Ovary (tissue), 9 donors: ENCODE results near the gene SLC6A9. TPM values are rescaled to one million over a fixed set of nuclear protein-coding genes. Genes with fewer than 3 reads are reported as not detected.

Experiments
- DNase-seq, 5 donors: peaks; one replicate each; pipeline ENCODE4 v3.0.0-alpha.2; 2019 to 2020
- H3K27ac ChIP-seq, 2 donors: fragments of 200-600 bp; one replicate each; pipeline versions ENCODE4 v1.5.1 to v1.8.0; 2019 to 2022
- H3K27me3 ChIP-seq: fragments of 200-600 bp; one replicate; pipeline ENCODE4 v1.8.0; 2022
- H3K36me3 ChIP-seq: fragments of 200-600 bp; sonication (generic); one replicate; pipeline ENCODE4 v1.5.1; 2019
- H3K4me1 ChIP-seq: one replicate; pipeline ENCODE4 v1.8.1; 2013; ENCODE audit warnings: mild to moderate bottlenecking, moderate library complexity; ENCODE audit not compliant: insufficient read depth
- H3K4me3 ChIP-seq: fragments of 200-600 bp; sonication (generic); one replicate; pipeline ENCODE4 v1.5.1; 2017
- H3K9me3 ChIP-seq, 2 donors: fragments of 200-600 bp in 1 of 2; sonication (generic) in 1 of 2; one replicate each; pipeline versions ENCODE4 v1.5.1 to v1.8.1; 2013 to 2019; ENCODE audit warnings: mild to moderate bottlenecking in 1 of 2, moderate library complexity in 1 of 2
- EP300 ChIP-seq: sonication (generic); formaldehyde crosslinking; IDR thresholded peaks from one replicate; pipeline ENCODE4 v1.6.1; 2017; ENCODE audit warnings: antibody characterized with exemption
- POLR2A ChIP-seq: fragments of 450-650 bp; IDR thresholded peaks from one replicate; pipeline ENCODE4 v1.6.1; 2017; ENCODE audit warnings: antibody characterized with exemption, mild to moderate bottlenecking, moderate library complexity
- WGBS, 3 donors: extraction: QIAGEN DNeasy Blood & Tissue Kit in 1 of 3; methylation state at CpG; one replicate each; pipeline versions ENCODE4 v1.1.5 to v1.1.7; 2013 to 2017; 5-methylcytosine and 5-hydroxymethylcytosine counted together
- intact Hi-C, 4 donors: fragments of 100-400 bp; cut with DNase I; formaldehyde crosslinking; loops; one replicate each; pipeline versions ENCODE4 v1.11.0 to v1.15.1; 2022 to 2023
- polyA plus RNA-seq, 2 donors: library from polyadenylated mRNA; stranded (reverse); fragments of 200-250 nt in 1 of 2; fragments of 350-450 nt in 1 of 2; fragmentation: Illumina TruSeq in 1 of 2; extraction: RNeasy Lipid Tissue Mini Kit (QIAGEN cat#74804) in 1 of 2; gene quantifications; one replicate each; pipeline ENCODE4 v1.2.3, GENCODE V29; 2013 to 2014
- total RNA-seq, 7 donors: library from RNA; depleted of rRNA in 2 of 7; stranded (reverse); fragments of >200 nt in 2 of 7; fragmentation: NEBNext Ultra II Directional in 3 of 7; extraction: Animal tissue kit (Norgen Biotek cat#: 25700) in 3 of 7; gene quantifications; one replicate each; pipeline versions ENCODE4 v1.1.0 to v1.2.4, GENCODE V29; 2016 to 2023
- TF ChIP-seq, protein P1 (sequence below), 3 donors: fragments of 450-650 bp in 2 of 3; fragments of 200-600 bp in 1 of 3; IDR thresholded peaks; one replicate each; pipeline versions ENCODE4 v1.5.1 to v1.8.0; 2016 to 2022; ENCODE audit warnings: antibody characterized with exemption in 3 of 3, mild to moderate bottlenecking in 1 of 3
- donor health status: DM: no; HTN: no; CAD: no; lungs with moderate emphysema.
- donor health status: DM: no; HTN: no; CAD: no.
- donor health status: Bipolar disorder and iron deficiency.
- donor health status: DM: yes; HTN: yes; CAD: no.
- donor health status: DM: no; HTN: no; CAD: no.
- donor health status: DM: yes; HTN: yes; CAD: no.

The SLC6A9 gene
- total and polyA plus RNA-seq, 9 donors = 1.1 to 74.1 (median 4.6) TPM

DNA sequence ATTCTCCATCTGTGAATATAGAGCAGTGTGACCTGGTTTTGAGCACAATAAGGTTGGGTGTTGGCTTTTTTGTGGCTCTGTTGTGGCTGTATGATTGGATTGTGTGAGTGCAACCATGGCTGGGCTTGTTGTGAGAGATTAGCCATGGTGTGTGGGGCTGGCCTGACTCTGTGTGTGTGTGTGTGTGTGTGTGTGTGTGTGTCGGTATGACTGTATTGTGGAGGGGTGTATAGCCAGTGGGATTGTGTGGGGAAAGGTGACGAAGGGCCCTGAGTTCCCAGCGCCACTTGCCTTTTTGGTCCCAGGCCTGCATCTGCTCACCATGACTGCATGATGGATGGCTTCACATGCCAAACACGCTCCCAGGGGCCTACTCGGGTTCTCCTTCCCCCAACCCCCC lies 5.9 kb upstream of the SLC6A9 start:
- Histone ChIP-seq H3K4me3 (no peak overlapping the region), H3K27ac (no peak overlapping the region), H3K4me1 (peaks cover 11% of the 10 kb centered on the region), H3K9me3 (no peaks in the 10 kb centered on the region), H3K27me3 (no peaks in the 10 kb centered on the region), H3K36me3 (no peaks in the 10 kb centered on the region)
- no peak for DNase-seq
- no peak for TF ChIP-seq EP300
- TF ChIP-seq, protein P1, sequence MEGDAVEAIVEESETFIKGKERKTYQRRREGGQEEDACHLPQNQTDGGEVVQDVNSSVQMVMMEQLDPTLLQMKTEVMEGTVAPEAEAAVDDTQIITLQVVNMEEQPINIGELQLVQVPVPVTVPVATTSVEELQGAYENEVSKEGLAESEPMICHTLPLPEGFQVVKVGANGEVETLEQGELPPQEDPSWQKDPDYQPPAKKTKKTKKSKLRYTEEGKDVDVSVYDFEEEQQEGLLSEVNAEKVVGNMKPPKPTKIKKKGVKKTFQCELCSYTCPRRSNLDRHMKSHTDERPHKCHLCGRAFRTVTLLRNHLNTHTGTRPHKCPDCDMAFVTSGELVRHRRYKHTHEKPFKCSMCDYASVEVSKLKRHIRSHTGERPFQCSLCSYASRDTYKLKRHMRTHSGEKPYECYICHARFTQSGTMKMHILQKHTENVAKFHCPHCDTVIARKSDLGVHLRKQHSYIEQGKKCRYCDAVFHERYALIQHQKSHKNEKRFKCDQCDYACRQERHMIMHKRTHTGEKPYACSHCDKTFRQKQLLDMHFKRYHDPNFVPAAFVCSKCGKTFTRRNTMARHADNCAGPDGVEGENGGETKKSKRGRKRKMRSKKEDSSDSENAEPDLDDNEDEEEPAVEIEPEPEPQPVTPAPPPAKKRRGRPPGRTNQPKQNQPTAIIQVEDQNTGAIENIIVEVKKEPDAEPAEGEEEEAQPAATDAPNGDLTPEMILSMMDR (IDR thresholded peaks at IDR 0.05) = no peak
- WGBS, 3 donors = 70 to 73% (median 71%) methylated on average over 5 of the region's 5 CpGs
- intact Hi-C loops = loop anchor here in 1 of 4 donors (5.0 kb wide), 1 partner anchor 35 kb away; no protein-coding TSS in a partner anchor

DNA sequence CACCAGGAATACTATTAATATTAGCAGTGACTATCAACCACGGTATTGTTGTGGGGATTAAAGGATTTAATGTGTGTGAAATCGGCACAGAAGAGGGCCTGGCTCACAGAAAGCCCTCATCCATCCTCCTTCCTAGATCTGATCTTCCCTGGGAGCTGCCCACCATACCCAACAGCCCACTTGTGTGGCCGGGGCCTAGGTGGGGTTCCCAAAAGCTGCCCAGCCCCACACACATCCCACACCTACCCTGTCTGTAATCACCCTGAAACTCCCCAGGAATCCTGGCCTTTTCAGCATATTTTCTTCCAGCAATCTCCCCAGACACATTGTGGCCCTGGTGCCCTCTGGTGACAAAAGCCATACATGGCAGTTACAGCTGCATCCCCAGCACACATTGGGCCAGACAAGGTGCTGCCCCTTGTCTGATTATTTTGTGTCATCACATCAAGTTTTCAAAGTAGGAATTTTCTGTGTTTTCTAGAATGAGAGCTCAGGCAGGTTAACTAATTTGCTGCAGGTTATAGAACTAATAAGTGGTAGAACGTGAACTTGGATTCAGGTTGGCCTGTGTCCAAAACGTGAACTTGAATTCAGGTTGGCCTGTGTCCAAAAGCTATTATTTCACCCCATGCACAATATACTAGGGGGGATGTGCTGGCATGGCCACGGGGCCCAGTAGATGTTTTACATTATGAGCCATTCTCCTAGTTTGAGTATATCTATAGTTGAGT lies 5.3 kb upstream of the SLC6A9 start:
- Histone ChIP-seq H3K4me1 (peaks cover 11% of the 10 kb centered on the region), H3K9me3 (no peaks in the 10 kb centered on the region), H3K27me3 (no peaks in the 10 kb centered on the region), H3K27ac (no peak overlapping the region), H3K4me3 (no peak overlapping the region), H3K36me3 (no peaks in the 10 kb centered on the region)
- intact Hi-C loops = loop anchor here in 1 of 4 donors (5.0 kb wide), 1 partner anchor 34 kb away; no protein-coding TSS in a partner anchor
- TF ChIP-seq, protein P1 (IDR thresholded peaks at IDR 0.05) = no peak
- TF ChIP-seq EP300 = no peak
- TF ChIP-seq POLR2A = no peak
- peak in 2 of 5 donors; percentile 46 to 49 for DNase-seq
- 19 to 30% (median 21%) methylated on average over 6 of the region's 6 CpGs for WGBS, 3 donors

DNA sequence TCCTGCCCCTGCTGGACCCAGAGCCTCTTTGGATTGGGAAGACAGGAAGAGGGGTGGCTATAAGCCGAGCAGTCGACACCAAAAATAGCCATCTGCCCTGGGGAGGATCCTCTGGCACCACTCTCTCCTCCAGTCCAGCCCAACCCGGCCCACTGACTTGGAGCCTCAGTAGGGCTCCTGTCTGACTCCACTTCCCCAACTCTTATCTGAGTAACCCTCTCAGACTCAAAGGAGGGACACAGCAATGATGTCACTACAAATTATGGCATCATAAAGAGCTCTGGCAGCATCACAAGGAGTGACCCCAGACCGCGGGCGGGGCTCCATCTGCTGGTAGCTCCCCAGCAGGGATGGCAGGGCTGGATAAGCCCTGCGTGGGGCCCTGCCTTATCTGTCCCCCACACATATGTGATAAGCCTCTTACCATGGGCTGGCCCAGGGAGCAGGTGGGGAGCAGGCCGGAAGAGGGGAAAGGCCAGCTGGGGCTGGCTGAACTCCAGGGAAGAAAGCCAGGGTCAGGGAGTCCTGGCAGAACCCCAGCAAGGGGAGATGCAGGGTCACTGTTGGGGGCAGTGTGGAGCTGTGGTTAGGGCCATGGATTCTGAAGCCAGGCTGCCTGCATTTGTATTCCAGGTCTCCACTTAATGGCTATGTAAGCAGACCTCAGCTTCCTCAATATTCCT lies 4.6 kb upstream of the SLC6A9 start:
- WGBS, 3 donors = 14 to 16% (median 15%) methylated on average over 8 of the region's 8 CpGs
- peak in 4 of 5 donors; percentile 31 to 75 (median 56) for DNase-seq
- intact Hi-C loops = loop anchor here in 1 of 4 donors (5.0 kb wide), 1 partner anchor 34 kb away; no protein-coding TSS in a partner anchor
- Histone ChIP-seq H3K36me3 (no peaks in the 10 kb centered on the region), H3K27ac (peak overlapping the region in 1 of 2 donors; percentile 33), H3K4me1 (peaks cover 14% of the 10 kb centered on the region), H3K9me3 (no peaks in the 10 kb centered on the region), H3K27me3 (no peaks in the 10 kb centered on the region), H3K4me3 (no peak overlapping the region)
- TF ChIP-seq POLR2A (no peak), EP300 (no peak)
- TF ChIP-seq, protein P1 (IDR thresholded peaks at IDR 0.05) = no peak

DNA sequence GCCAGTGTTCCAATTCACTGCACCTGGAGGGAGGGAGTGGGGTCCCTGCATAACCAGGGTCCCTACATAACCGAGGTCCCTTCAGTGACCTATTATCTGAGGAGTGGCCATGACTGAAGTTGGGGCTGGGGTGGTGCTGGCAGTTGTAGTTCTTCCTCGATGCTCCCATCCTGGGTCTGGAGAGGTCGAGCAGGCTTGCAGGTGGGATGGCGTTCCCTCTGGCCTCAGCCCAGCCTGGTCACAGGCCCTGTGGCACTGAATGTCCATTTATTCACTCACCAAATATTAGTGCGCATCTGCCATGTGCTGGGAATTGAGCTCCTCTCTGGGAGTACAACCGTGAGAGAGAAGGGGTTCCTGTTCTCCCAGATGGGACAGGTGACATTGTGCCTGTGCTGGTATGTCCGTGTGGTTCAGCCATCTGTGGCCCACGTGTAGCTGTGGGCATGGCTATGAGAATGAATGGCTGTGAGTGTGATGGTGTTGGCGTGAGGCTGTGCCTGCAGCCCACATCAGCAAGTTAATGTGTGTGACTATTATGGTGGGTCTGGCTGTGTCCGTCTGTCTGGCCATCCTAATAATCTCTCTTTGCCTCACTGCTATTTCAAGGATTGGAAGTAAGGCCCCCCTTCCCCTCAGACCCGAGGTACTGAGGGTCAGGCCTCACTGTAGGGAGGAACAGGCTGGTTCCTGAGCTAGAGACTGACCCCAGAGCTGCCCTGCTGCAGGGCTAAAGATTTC lies 3.9 kb upstream of the SLC6A9 start:
- intact Hi-C loops = loop anchor here in 1 of 4 donors (5.0 kb wide), 1 partner anchor 33 kb away; no protein-coding TSS in a partner anchor
- no peaks in the 10 kb centered on the region for H3K27me3 ChIP-seq
- TF ChIP-seq, protein P1 (IDR thresholded peaks at IDR 0.05) = no peak
- TF ChIP-seq EP300 = no peak
- no peak for TF ChIP-seq POLR2A
- H3K9me3 ChIP-seq = no peaks in the 10 kb centered on the region
- no peak for DNase-seq
- WGBS, 3 donors = 65 to 71% (median 68%) methylated on average over 11 of the region's 11 CpGs
- peaks cover 14% of the 10 kb centered on the region for H3K4me1 ChIP-seq
- H3K36me3 ChIP-seq = no peaks in the 10 kb centered on the region
- no peak overlapping the region for H3K4me3 ChIP-seq
- peak overlapping the region in 1 of 2 donors; percentile 33 for H3K27ac ChIP-seq
